Mucosa of stomach (tissue), 1 donor: ENCODE measurements around the gene SASH3.

Experiments
- H3K27me3 ChIP-seq: one replicate; pipeline ENCODE4 v1.7.0; 2013; ENCODE audit warnings: mild to moderate bottlenecking, low read length; ENCODE audit not compliant: control insufficient read depth, insufficient read depth
- H3K36me3 ChIP-seq: one replicate; pipeline ENCODE4 v1.7.0; 2013; ENCODE audit warnings: low read length; ENCODE audit not compliant: control insufficient read depth, insufficient read depth
- H3K4me1 ChIP-seq: one replicate; pipeline ENCODE4 v1.7.0; 2013; ENCODE audit warnings: mild to moderate bottlenecking, low read length; ENCODE audit not compliant: control insufficient read depth, insufficient read depth
- H3K4me3 ChIP-seq: one replicate; pipeline ENCODE4 v1.7.0; 2013; ENCODE audit warnings: low read length
- H3K9ac ChIP-seq: one replicate; pipeline ENCODE4 v1.7.0; 2013; ENCODE audit warnings: mild to moderate bottlenecking, low read length, moderate library complexity
- H3K9me3 ChIP-seq: one replicate; pipeline ENCODE4 v1.7.0; 2013; ENCODE audit warnings: mild to moderate bottlenecking, low read length, moderate library complexity; ENCODE audit not compliant: control insufficient read depth
- donor health status: Pancreatic carcinoma.

Gene SASH3

GRCh38 chrX:129780441-129781105 is 824 bp downstream of the SASH3 start:
- peaks cover 10% of the 10 kb centered on the region for H3K4me1 ChIP-seq
- no peaks in the 10 kb centered on the region for H3K36me3 ChIP-seq
- H3K27me3 ChIP-seq = no peaks in the 10 kb centered on the region
- peak overlapping the region; percentile 28 for H3K9ac ChIP-seq
- no peak overlapping the region for H3K4me3 ChIP-seq
- H3K9me3 ChIP-seq = no peaks in the 10 kb centered on the region

GRCh38 chrX:129781134-129781672 is 1.5 kb downstream of the SASH3 start:
- no peaks in the 10 kb centered on the region for H3K27me3 ChIP-seq
- H3K9me3 ChIP-seq = no peaks in the 10 kb centered on the region
- no peaks in the 10 kb centered on the region for H3K36me3 ChIP-seq
- H3K4me3 ChIP-seq = no peak overlapping the region
- no peak overlapping the region for H3K9ac ChIP-seq
- peaks cover 10% of the 10 kb centered on the region for H3K4me1 ChIP-seq

- H3K27me3 ChIP-seq = no peaks in the 10 kb centered on the region
- peaks cover 7% of the 10 kb centered on the region for H3K4me1 ChIP-seq
- no peaks in the 10 kb centered on the region for H3K9me3 ChIP-seq
- H3K36me3 ChIP-seq = no peaks in the 10 kb centered on the region
- H3K4me3 ChIP-seq = no peak overlapping the region
- no peak overlapping the region for H3K9ac ChIP-seq
These were observed 2.1 kb downstream of the SASH3 start for GRCh38 chrX:129781680-129782495.

- Histone ChIP-seq H3K9ac (no peak overlapping the region), H3K4me1 (no peaks in the 10 kb centered on the region), H3K27me3 (no peaks in the 10 kb centered on the region), H3K36me3 (no peaks in the 10 kb centered on the region), H3K9me3 (no peaks in the 10 kb centered on the region), H3K4me3 (no peak overlapping the region)
These were observed 3.0 kb downstream of the SASH3 start for GRCh38 chrX:129782706-129783105.

DNA sequence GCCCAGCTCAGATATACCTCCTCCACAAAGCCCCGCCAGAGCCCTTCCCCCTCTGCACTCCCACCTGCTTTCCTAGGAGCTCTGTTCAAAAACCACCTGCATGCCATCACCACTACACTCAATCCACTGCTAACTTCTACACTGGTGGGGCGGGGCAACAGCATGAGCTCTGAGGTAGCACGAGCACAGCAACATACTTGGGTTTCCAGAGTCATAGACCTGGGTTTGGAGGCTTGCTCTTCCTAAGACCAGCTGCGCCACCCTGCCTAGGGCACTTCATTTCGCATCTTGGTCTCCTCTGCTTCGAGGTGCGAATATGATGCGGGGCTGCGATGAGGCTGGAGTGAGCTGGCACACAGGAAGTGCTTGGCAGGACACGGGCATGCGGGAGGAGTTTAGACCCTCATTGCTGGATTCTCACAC is 3.6 kb downstream of the SASH3 start:
- no peaks in the 10 kb centered on the region for H3K4me1 ChIP-seq
- H3K27me3 ChIP-seq = no peaks in the 10 kb centered on the region
- H3K9me3 ChIP-seq = no peaks in the 10 kb centered on the region
- no peak overlapping the region for H3K4me3 ChIP-seq
- no peaks in the 10 kb centered on the region for H3K36me3 ChIP-seq
- no peak overlapping the region for H3K9ac ChIP-seq

DNA sequence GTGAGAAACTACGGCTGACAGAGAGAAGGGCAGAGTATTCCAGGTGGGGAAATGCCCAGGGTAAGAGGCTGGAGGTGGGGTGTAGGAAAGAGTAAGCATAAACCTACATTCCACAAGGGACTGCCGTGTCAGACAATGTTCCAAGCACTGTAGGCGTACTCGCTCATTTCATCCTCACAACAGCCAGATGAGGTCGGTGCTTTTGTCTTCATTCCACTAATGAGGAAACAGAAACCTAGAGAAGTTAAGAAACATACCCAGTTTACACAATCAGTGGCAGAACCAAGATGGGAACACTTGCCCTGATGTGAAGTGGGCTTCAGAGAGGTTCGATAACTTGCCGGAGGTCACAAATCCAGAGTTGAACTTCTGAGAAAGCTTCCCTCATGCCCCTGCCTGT is 4.6 kb downstream of the SASH3 start:
- no peaks in the 10 kb centered on the region for H3K27me3 ChIP-seq
- H3K9ac ChIP-seq = no peak overlapping the region
- H3K36me3 ChIP-seq = no peaks in the 10 kb centered on the region
- no peaks in the 10 kb centered on the region for H3K4me1 ChIP-seq
- no peaks in the 10 kb centered on the region for H3K9me3 ChIP-seq
- H3K4me3 ChIP-seq = no peak overlapping the region

GRCh38 chrX:129785160-129785947 is 5.6 kb downstream of the SASH3 start:
- Histone ChIP-seq H3K4me3 (no peak overlapping the region), H3K4me1 (no peaks in the 10 kb centered on the region), H3K27me3 (no peaks in the 10 kb centered on the region), H3K36me3 (no peaks in the 10 kb centered on the region), H3K9ac (no peak overlapping the region), H3K9me3 (no peaks in the 10 kb centered on the region)

GRCh38 chrX:129786210-129786651 is 6.5 kb downstream of the SASH3 start:
- H3K9me3 ChIP-seq = no peaks in the 10 kb centered on the region
- H3K4me1 ChIP-seq = no peaks in the 10 kb centered on the region
- H3K9ac ChIP-seq = no peak overlapping the region
- no peaks in the 10 kb centered on the region for H3K36me3 ChIP-seq
- no peaks in the 10 kb centered on the region for H3K27me3 ChIP-seq
- H3K4me3 ChIP-seq = no peak overlapping the region

DNA sequence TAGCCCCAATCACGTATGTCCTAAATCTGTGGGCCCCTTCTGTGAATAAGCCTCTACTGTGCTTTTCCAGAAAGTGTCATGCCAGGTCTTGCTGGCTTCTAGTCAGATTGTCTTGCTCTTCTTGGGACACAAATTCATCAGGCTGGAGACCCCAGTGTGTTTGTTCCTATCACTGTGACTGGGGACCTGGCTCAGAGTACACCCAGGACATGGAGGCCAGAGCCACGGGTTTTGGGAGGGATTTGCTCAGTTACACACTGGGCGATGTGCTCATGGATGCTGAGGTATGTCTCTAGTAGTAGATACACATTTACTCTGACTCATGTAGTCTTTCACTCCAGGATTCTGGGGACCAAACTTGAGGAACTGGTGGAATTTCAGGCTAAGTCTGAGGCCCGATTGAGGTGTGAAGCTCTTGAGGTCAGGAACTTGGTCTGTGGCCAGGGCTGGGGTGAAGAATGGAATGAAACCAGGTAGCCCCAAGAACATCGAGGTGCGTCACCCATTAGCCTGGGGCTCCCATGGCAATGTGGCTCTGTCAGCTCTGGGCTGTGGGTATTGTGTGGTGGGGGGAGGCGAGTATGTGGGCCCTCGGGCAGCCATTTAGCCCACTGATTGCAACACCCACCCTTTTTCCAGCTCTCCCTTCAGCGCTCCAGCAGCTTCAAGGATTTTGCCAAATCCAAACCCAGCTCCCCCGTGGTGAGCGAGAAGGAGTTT is 7.7 kb downstream of the SASH3 start:
- Histone ChIP-seq H3K9ac (no peak overlapping the region), H3K36me3 (no peaks in the 10 kb centered on the region), H3K4me3 (no peak overlapping the region), H3K27me3 (no peaks in the 10 kb centered on the region), H3K4me1 (no peaks in the 10 kb centered on the region), H3K9me3 (no peaks in the 10 kb centered on the region)

GRCh38 chrX:129788527-129788926 is 8.8 kb downstream of the SASH3 start:
- Histone ChIP-seq H3K9ac (no peak overlapping the region), H3K36me3 (no peaks in the 10 kb centered on the region), H3K9me3 (no peaks in the 10 kb centered on the region), H3K4me1 (no peaks in the 10 kb centered on the region), H3K27me3 (no peaks in the 10 kb centered on the region), H3K4me3 (no peak overlapping the region)

GRCh38 chrX:129790146-129790545 is 10.4 kb downstream of the SASH3 start:
- H3K9me3 ChIP-seq = no peaks in the 10 kb centered on the region
- no peak overlapping the region for H3K4me3 ChIP-seq
- H3K27me3 ChIP-seq = no peaks in the 10 kb centered on the region
- no peaks in the 10 kb centered on the region for H3K36me3 ChIP-seq
- no peak overlapping the region for H3K9ac ChIP-seq
- H3K4me1 ChIP-seq = no peaks in the 10 kb centered on the region
